Measurements from ENCODE around the gene CCDC170.

GRCh38 chr6:151632415-151632987, 138.7 kb downstream of the CCDC170 start:
- TF ChIP-seq SP1 (IDR thresholded peaks at IDR 0.05) (no peak), RXRA (IDR thresholded peaks at IDR 0.05) (peak in 1 of 2 donors; percentile 11), REST (IDR thresholded peaks at IDR 0.05) (no peak)
